HG03565 (cell line): ENCODE data around the gene ELAVL1.
A peak's percentile ranks its signal among the peaks of the same experiment; 100 is the strongest.

ENCODE experiments used
- ATAC-seq: cut with Tn5 transposase; IDR thresholded peaks from one replicate; pipeline ENCODE4 v1.9.1; 2021; ENCODE audit warnings: mild to moderate bottlenecking, moderate library complexity; ENCODE audit not compliant: unreplicated experiment

ELAVL1 gene

GRCh38 chr19:8021374-8021773 lies 15.9 kb upstream of the ELAVL1 start:
- ATAC-seq: no peak

DNA sequence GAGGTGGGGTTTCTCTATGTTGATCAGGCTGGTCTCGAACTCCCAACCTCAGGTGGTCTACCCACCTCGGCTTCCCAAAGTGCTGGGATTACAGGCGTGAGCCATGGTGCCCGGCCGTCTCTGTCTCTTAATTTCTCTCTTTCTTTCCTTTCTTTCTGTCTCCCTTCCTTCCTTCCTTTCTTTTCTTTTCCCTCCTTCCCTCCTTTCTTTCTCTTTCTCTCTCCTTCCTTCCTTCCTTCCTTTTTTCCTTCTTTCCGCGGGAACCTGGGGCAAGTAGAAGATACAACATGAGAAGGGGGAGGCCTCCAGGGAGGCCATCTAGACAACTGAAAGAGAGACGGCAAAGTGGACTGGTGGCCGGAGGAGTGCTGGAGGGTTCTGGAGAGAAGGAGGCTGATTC lies 15.2 kb upstream of the ELAVL1 start:
- ATAC-seq: no peak

GRCh38 chr19:8017808-8018207 lies 12.4 kb upstream of the ELAVL1 start:
- ATAC-seq: no peak

GRCh38 chr19:8004723-8005513 lies 523 bp downstream of the ELAVL1 start:
- peak; percentile 21 for ATAC-seq

- no peak for ATAC-seq
These were observed 1.4 kb downstream of the ELAVL1 start for GRCh38 chr19:8004001-8004400.

DNA sequence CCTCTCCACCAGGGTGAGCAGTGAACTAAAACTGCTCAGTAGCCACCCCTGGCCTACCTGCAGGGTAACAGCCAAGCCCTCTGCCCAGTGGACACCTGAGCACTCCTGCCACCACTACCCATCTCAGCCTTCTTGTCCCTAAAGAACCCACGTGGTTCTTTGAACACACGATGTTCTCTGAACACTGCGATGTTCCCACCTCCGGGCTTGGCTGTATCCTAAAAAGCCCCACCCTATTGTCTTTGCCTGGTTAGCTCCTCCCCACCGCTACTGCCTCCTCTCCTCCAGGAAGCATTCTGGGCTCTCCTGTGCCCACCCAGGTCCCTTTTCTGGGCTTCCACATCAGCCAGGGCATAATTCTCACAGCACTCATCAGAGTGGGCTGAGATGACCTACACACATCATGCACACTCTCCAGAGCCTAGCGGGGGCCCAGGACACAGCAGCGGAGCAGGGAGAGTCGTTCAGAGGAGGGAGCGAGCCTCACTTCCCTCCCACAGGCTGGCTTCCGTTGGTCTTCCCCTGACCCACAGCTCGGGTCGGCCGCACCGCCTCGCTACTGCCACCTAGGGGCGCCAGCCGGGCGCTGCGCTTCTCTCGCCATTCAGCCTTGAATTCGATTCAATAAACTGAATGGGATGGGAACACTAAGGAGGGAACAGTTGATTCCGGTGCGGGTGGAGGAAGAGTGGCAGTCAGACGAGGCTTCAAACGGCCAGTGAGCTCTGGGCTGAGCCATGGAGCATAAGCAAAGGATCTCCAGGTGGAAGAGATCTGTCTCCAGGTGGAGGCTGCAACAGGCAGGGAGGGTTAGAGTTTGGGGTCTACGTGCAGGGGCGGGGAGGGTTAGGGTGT lies 3.2 kb downstream of the ELAVL1 start:
- no peak for ATAC-seq

DNA sequence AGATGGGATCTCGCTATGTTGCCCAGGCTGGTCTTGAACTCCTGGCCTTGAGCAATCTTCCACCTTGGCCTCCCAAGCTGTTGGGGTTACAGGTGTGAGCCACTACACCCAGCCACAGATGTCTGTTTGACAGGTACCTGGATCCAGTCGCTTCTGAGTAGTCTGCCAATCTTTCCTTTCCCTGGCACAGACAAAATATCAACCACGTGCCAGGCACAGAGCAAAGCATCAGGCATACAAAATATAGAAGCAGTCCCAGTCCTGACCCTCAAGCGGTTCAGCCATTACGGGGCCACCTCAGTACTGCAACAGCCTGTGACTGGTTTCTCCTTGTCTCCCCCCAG lies 3.8 kb downstream of the ELAVL1 start:
- no peak for ATAC-seq

DNA sequence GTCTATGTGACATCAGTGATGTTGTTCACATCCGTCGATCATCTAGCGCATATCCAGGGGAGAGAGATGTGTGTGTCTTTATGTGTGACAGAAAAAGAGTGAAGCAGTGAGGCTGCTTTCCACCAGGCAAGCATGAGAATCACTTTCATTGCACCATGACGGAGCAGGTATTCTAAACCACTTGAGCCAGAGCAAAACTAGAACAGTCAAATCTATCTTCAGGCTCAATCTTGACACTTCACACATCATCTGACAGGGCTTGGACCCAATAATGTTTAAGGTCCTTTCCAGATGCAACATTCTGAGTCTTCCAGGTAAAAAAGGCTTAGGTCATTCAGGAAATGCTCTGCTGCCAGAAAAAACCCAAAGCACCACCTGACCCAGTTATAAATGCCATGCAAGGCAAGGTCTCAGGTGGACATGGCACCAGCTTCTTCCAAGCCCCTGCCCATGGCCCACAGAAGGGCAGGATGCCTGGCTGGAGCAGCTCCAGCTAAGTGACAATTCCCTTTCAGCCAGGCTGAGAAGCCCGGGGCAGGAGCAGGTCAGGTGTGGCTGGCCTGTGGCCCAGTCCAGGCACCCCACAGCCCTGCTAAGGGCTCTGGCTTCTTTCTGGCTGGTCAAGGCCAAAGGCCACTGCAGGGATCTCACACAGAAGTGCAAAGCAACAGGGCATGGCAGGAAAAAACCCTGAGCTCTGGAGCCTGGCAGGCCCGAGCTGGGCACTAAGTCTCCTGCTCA lies 5.0 kb downstream of the ELAVL1 start:
- ATAC-seq: no peak

DNA sequence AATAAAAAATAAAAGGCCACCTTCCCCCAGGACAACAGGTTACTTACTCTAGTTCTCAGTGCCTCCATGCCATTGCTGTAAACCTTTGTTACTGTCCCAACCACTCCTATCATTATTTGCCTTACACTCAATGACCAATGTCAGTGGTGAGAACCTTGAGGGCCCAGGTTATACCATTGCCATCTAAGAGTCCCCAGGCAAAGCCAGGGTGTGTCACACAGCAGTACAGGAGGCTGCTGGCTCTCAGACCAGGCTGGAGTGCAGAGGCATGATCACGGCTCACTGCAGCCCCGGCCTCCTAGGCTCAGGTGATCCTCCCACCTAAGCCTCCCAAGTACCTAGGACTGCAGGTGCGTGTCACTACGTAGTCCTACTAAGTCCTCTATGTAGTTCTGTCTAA lies 6.1 kb downstream of the ELAVL1 start:
- no peak for ATAC-seq

- no peak for ATAC-seq
These were observed 7.5 kb downstream of the ELAVL1 start for GRCh38 chr19:7997809-7998480.

DNA sequence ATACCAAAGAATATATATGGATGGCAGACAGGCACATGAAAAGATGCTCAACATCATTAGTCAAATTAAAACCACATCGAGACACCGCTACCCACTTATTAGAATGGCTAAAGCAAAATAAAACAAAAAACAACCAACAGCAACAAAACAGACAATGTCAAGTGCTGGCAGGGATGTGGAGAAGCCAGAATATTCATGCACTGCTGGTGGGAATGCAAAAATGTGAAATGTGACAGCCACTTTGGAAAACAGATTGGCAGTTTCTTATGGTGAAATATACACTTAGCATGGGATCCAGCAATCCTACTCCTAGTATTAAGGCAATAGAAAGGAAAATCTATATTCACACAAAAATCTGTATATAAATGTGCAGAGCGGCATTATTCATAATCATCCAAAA lies 8.6 kb downstream of the ELAVL1 start:
- no peak for ATAC-seq

DNA sequence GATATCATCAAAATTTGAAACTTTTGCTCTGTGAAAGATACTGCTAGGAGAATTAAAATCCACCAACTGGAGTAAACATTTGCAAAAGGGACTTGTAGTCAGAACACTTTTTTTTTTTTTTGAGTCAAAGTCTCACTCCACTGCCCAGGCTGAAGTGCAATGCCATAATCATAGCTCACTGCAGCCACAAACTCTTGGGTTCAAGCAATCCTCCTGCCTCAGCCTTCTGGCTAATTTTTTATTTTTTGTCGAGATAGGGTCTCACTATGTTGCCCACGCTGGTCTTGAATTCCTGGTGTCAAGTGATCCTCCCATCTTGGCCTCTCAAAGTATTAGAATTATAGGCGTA lies 9.7 kb downstream of the ELAVL1 start:
- ATAC-seq: no peak

- ATAC-seq: no peak
These were observed 10.3 kb downstream of the ELAVL1 start for GRCh38 chr19:7994928-7995809.

- no peak for ATAC-seq
These were observed 11.3 kb downstream of the ELAVL1 start for GRCh38 chr19:7994114-7994513.

GRCh38 chr19:7993560-7993959 lies 11.9 kb downstream of the ELAVL1 start:
- no peak for ATAC-seq

GRCh38 chr19:7992575-7992974 lies 12.9 kb downstream of the ELAVL1 start:
- no peak for ATAC-seq

DNA sequence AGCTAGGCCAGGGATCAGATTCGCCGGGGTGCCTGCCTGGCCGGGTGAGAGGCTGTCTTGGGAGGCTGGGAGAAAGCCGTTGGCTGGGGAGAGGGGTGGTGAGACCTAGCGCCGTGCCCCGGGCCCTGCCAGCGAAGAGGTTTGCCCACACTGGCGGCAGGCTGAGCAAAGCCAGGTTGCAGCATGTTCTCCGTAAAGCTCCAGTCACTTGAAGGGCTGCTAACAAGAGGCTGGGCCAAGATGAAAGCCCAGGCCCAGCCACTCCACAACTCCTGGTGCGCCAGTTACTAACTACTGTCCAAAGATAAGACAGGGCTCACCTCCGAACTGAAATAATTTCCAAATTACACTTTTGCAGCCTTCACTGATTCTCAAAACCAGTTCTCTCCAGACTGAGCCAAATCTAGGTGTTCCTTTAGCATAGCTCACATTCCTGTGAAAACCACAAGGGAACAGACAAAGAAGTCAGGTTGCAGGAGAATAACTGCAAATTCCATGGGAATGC lies 16.3 kb downstream of the ELAVL1 start:
- no peak for ATAC-seq

- ATAC-seq: no peak
These were observed 17.1 kb downstream of the ELAVL1 start for GRCh38 chr19:7988307-7988706.

GRCh38 chr19:7987114-7987768 lies 18.2 kb downstream of the ELAVL1 start:
- no peak for ATAC-seq
